CD4-positive, alpha-beta T cell treated with Interleukin-17A for 4 hours (primary cell): ENCODE data around the gene SPTY2D1.
"Not testable (repeated sequence)": the region's sequence is repeated elsewhere in the genome, so short reads cannot be mapped to it uniquely, and the experiment has no call there.

Experiments
- DNase-seq: peaks from one replicate; pipeline ENCODE4 v3.0.0-alpha.2; 2020; ENCODE audit warnings: mixed read lengths

SPTY2D1 gene

GRCh38 chr11:18617688-18618341, 16.3 kb downstream of the SPTY2D1 start:
- peak; percentile 33 for DNase-seq

- DNase-seq: no peak
Measured at GRCh38 chr11:18615628-18616392, 18.3 kb downstream of the SPTY2D1 start.

- DNase-seq: no peak
Measured at GRCh38 chr11:18614667-18615066, 19.5 kb downstream of the SPTY2D1 start.

GRCh38 chr11:18612394-18612793, 21.7 kb downstream of the SPTY2D1 start:
- DNase-seq: no peak

GRCh38 chr11:18611196-18611595, 22.9 kb downstream of the SPTY2D1 start:
- DNase-seq: no peak

- DNase-seq: no peak
Measured at GRCh38 chr11:18608376-18608775, 25.8 kb downstream of the SPTY2D1 start.

- no peak for DNase-seq
Measured at GRCh38 chr11:18600915-18601569, 33.1 kb downstream of the SPTY2D1 start.

GRCh38 chr11:18599739-18600230, 34.4 kb downstream of the SPTY2D1 start, which contains the start of gene MISFA:
MISFA (plus strand) TSS chr11:18599789; CDS start chr11:18599929, 140 bp downstream.
- no peak for DNase-seq

GRCh38 chr11:18594999-18595749, 39.0 kb downstream of the SPTY2D1 start:
- no peak for DNase-seq

GRCh38 chr11:18594088-18594487, 40.1 kb downstream of the SPTY2D1 start:
- DNase-seq: not testable (repeated sequence)

- no peak for DNase-seq
Measured at GRCh38 chr11:18590571-18590970, 43.6 kb downstream of the SPTY2D1 start.

- DNase-seq: peak; percentile 60
Measured at GRCh38 chr11:18588297-18589252, 45.6 kb downstream of the SPTY2D1 start, which contains the start of gene UEVLD. UEVLD (minus strand) TSS chr11:18588734; CDS start chr11:18588654, 80 bp downstream.

GRCh38 chr11:18581825-18582224, 52.3 kb downstream of the SPTY2D1 start:
- DNase-seq: no peak

- no peak for DNase-seq
Measured at GRCh38 chr11:18580113-18580766, 53.9 kb downstream of the SPTY2D1 start.

GRCh38 chr11:18578975-18579598, 55.1 kb downstream of the SPTY2D1 start:
- DNase-seq: no peak

GRCh38 chr11:18575361-18575760, 58.8 kb downstream of the SPTY2D1 start:
- no peak for DNase-seq

- DNase-seq: no peak
Measured at GRCh38 chr11:18567081-18567480, 67.1 kb downstream of the SPTY2D1 start.

GRCh38 chr11:18566406-18566805, 67.7 kb downstream of the SPTY2D1 start:
- DNase-seq: no peak

GRCh38 chr11:18564149-18564548, 70.0 kb downstream of the SPTY2D1 start:
- no peak for DNase-seq

- no peak for DNase-seq
Measured at GRCh38 chr11:18563090-18563730, 70.9 kb downstream of the SPTY2D1 start.
